ENCODE results near the gene SRBD1.

Gene SRBD1

GRCh38 chr2:45617496-45617895 lies 6.4 kb upstream of the SRBD1 start:
- TF ChIP-seq SIN3A (IDR thresholded peaks at IDR 0.05; ENCODE audit: borderline replicate concordance, insufficient read depth, low read length) (no peak), TAF1 (IDR thresholded peaks at IDR 0.05; ENCODE audit: borderline replicate concordance, insufficient read depth, low read length) (no peak), FOXP2 (optimal IDR thresholded peaks at IDR 0.05; ENCODE audit: borderline replicate concordance, extremely low read depth, extremely low read length, insufficient read depth) (no peak), REST (IDR thresholded peaks at IDR 0.05; ENCODE audit: insufficient read depth in 1 of 2, low read depth in 2 of 2, low read length in 2 of 2) (no peak)

GRCh38 chr2:45616658-45617411 lies 5.8 kb upstream of the SRBD1 start:
- no peak for TF ChIP-seq SIN3A (IDR thresholded peaks at IDR 0.05; ENCODE audit: borderline replicate concordance, insufficient read depth, low read length)
- TF ChIP-seq FOXP2 (optimal IDR thresholded peaks at IDR 0.05; ENCODE audit: borderline replicate concordance, extremely low read depth, extremely low read length, insufficient read depth), result no peak

GRCh38 chr2:45614871-45615415 lies 3.9 kb upstream of the SRBD1 start:
- TF ChIP-seq SIN3A (IDR thresholded peaks at IDR 0.05; ENCODE audit: borderline replicate concordance, insufficient read depth, low read length) (no peak), REST (IDR thresholded peaks at IDR 0.05; ENCODE audit: insufficient read depth in 1 of 2, low read depth in 2 of 2, low read length in 2 of 2) (no peak), FOXP2 (optimal IDR thresholded peaks at IDR 0.05; ENCODE audit: borderline replicate concordance, extremely low read depth, extremely low read length, insufficient read depth) (no peak), POLR2AphosphoS5 (IDR thresholded peaks at IDR 0.05; ENCODE audit: low read depth, low read length) (no peak), TAF1 (IDR thresholded peaks at IDR 0.05; ENCODE audit: borderline replicate concordance, insufficient read depth, low read length) (no peak)

- TF ChIP-seq SIN3A (IDR thresholded peaks at IDR 0.05; ENCODE audit: borderline replicate concordance, insufficient read depth, low read length) (no peak), FOXP2 (optimal IDR thresholded peaks at IDR 0.05; ENCODE audit: borderline replicate concordance, extremely low read depth, extremely low read length, insufficient read depth) (no peak), TAF1 (IDR thresholded peaks at IDR 0.05; ENCODE audit: borderline replicate concordance, insufficient read depth, low read length) (no peak), REST (IDR thresholded peaks at IDR 0.05; ENCODE audit: insufficient read depth in 1 of 2, low read depth in 2 of 2, low read length in 2 of 2) (no peak)
Measured at GRCh38 chr2:45614330-45614729, 3.3 kb upstream of the SRBD1 start.

- TF ChIP-seq TAF1 (IDR thresholded peaks at IDR 0.05; ENCODE audit: borderline replicate concordance, insufficient read depth, low read length), result no peak
- no peak for TF ChIP-seq REST (IDR thresholded peaks at IDR 0.05; ENCODE audit: insufficient read depth in 1 of 2, low read depth in 2 of 2, low read length in 2 of 2)
- no peak for TF ChIP-seq POLR2AphosphoS5 (IDR thresholded peaks at IDR 0.05; ENCODE audit: low read depth, low read length)
- TF ChIP-seq SIN3A (IDR thresholded peaks at IDR 0.05; ENCODE audit: borderline replicate concordance, insufficient read depth, low read length), result no peak
- TF ChIP-seq FOXP2 (optimal IDR thresholded peaks at IDR 0.05; ENCODE audit: borderline replicate concordance, extremely low read depth, extremely low read length, insufficient read depth), result no peak
Measured at GRCh38 chr2:45612731-45613130, 1.7 kb upstream of the SRBD1 start.

Data from PFSK-1 (cell line).